H1 (cell line): ENCODE measurements around the gene PRODH. TPM values are rescaled to one million over a fixed set of nuclear protein-coding genes. Genes with fewer than 3 reads are reported as not detected.
"Not testable (repeated sequence)": the region's sequence is repeated elsewhere in the genome, so short reads cannot be mapped to it uniquely, and the experiment has no call there.

Experiments used
- CTCF ChIA-PET: fragments of 300-600 bp; sonication (Branson Sonifier 250); formaldehyde crosslinking; loops from one replicate; lab custom pipeline; 2021; ENCODE audit not compliant: partially characterized antibody; lab: Charles Lee
- POLR2A ChIA-PET: fragments of 300-600 bp; sonication (Branson Sonifier 250); formaldehyde crosslinking; loops from one replicate; lab custom pipeline; 2021; ENCODE audit warnings: inconsistent platforms; ENCODE audit not compliant: partially characterized antibody; lab: Charles Lee
- DNase-seq, 2 experiments: peaks; one replicate each; pipeline versions ENCODE4 v3.0.0 to v3.0.0-alpha.2; 2010 to 2022; ENCODE audit warnings: low spot score in 2 of 2, low read depth in 1 of 2, mixed read lengths in 1 of 2
- FAIRE-seq: peaks from 2 replicates; lab custom pipeline; 2011; peaks lifted over from hg19 to GRCh38; lab: Jason Lieb, UNC
- H2AFZ ChIP-seq: 2 replicates; pipeline ENCODE4 v1.8.1; 2012; ENCODE audit warnings: low read length, inconsistent platforms
- H2AK5ac ChIP-seq: 2 replicates; pipeline ENCODE4 v1.6.1; 2013; ENCODE audit warnings: low read depth, low read length
- H2BK120ac ChIP-seq: replicated peaks from 2 replicates; pipeline ENCODE3; 2013; ENCODE audit warnings: low read depth, low read length, inconsistent platforms
- H2BK12ac ChIP-seq: 2 replicates; pipeline ENCODE4 v1.6.1; 2013; ENCODE audit warnings: low read depth, low read length
- H2BK15ac ChIP-seq: 2 replicates; pipeline ENCODE4 v1.6.1; 2013; ENCODE audit warnings: low read length
- H2BK20ac ChIP-seq: 2 replicates; pipeline ENCODE4 v1.6.1; 2013; ENCODE audit warnings: low read length
- H2BK5ac ChIP-seq: 2 replicates; pipeline ENCODE4 v1.6.1; 2013; ENCODE audit warnings: low read depth, low read length
- H3K14ac ChIP-seq: 2 replicates; pipeline ENCODE4 v1.6.1; 2013; ENCODE audit warnings: inconsistent platforms; ENCODE audit not compliant: insufficient read length
- H3K18ac ChIP-seq: 2 replicates; pipeline ENCODE4 v1.6.1; 2013; ENCODE audit warnings: low read length; ENCODE audit errors: extremely low read depth
- H3K23ac ChIP-seq: 2 replicates; pipeline ENCODE4 v1.6.1; 2013; ENCODE audit warnings: inconsistent platforms; ENCODE audit not compliant: insufficient read length
- H3K23me2 ChIP-seq: 2 replicates; pipeline ENCODE4 v1.6.1; 2013; ENCODE audit warnings: low read depth, low read length
- H3K27ac ChIP-seq: 2 replicates; pipeline ENCODE4 v1.6.1; 2011; ENCODE audit warnings: low read depth, low read length, inconsistent platforms
- H3K27me3 ChIP-seq, 4 experiments: replicated peaks in 1 of 4; 1 replicate in 1 of 4; 2 replicates in 3 of 4; pipeline versions ENCODE4 v1.6.1 to v1.8.1; 2011 to 2013; ENCODE audit warnings: low read length in 3 of 4, mild to moderate bottlenecking in 3 of 4, inconsistent platforms in 2 of 4, mixed read lengths in 2 of 4, moderate library complexity in 1 of 4; ENCODE audit not compliant: control insufficient read depth in 3 of 4, insufficient read depth in 3 of 4; ENCODE audit errors: extremely low read depth in 1 of 4
- H3K36me3 ChIP-seq, 4 experiments: 2 replicates each; pipeline versions ENCODE4 v1.6.1 to v1.8.1; 2011 to 2013; ENCODE audit warnings: mild to moderate bottlenecking in 4 of 4, low read length in 3 of 4, moderate library complexity in 2 of 4, control low read depth in 1 of 4, inconsistent platforms in 1 of 4; ENCODE audit not compliant: insufficient read depth in 4 of 4, control insufficient read depth in 2 of 4
- H3K4ac ChIP-seq: replicated peaks from 2 replicates; pipeline ENCODE3; 2013; ENCODE audit warnings: low read length, low read depth, mixed read lengths, inconsistent platforms; ENCODE audit not compliant: insufficient read length
- H3K4me1 ChIP-seq, 4 experiments: replicated peaks in 1 of 4; 1 replicate in 1 of 4; 2 replicates in 3 of 4; pipeline versions ENCODE4 v1.6.1 to v1.8.1; 2011 to 2013; ENCODE audit warnings: low read length in 3 of 4, inconsistent platforms in 2 of 4, mixed read lengths in 1 of 4; ENCODE audit not compliant: insufficient read depth in 4 of 4, control insufficient read depth in 3 of 4
- H3K4me2 ChIP-seq, 2 experiments: 2 replicates each; pipeline versions ENCODE4 v1.6.1 to v1.8.1; 2011 to 2013; ENCODE audit warnings: low read depth in 2 of 2, low read length in 2 of 2, control low read depth in 1 of 2, inconsistent platforms in 1 of 2, mild to moderate bottlenecking in 1 of 2; ENCODE audit not compliant: insufficient read depth in 1 of 2
- H3K4me3 ChIP-seq, 4 experiments: fragments of 200-600, 300-600 bp in 1 of 4; sonication (generic), shearing (Covaris generic), sonication (Bioruptor Twin) in 1 of 4; 2 replicates each; pipeline versions ENCODE4 v1.5.1 to v1.8.1; 2011 to 2016; ENCODE audit warnings: low read length in 4 of 4, low read depth in 3 of 4, control low read depth in 2 of 4, inconsistent platforms in 2 of 4, mild to moderate bottlenecking in 2 of 4, mixed read lengths in 1 of 4, moderate library complexity in 1 of 4; ENCODE audit not compliant: insufficient read depth in 2 of 4; ENCODE audit errors: extremely low read depth in 1 of 4
- H3K56ac ChIP-seq: replicated peaks from 2 replicates; pipeline ENCODE3; 2013; ENCODE audit warnings: low read depth, mild to moderate bottlenecking, mixed read lengths, low read length, inconsistent platforms; ENCODE audit not compliant: insufficient read length
- H3K79me1 ChIP-seq: 2 replicates; pipeline ENCODE4 v1.6.1; 2013; ENCODE audit warnings: low read depth, low read length, control low read depth
- H3K79me2 ChIP-seq, 2 experiments: 2 replicates each; pipeline versions ENCODE4 v1.6.1 to v1.8.1; 2012 to 2013; ENCODE audit warnings: low read length in 2 of 2, mild to moderate bottlenecking in 2 of 2, inconsistent platforms in 1 of 2; ENCODE audit not compliant: insufficient read depth in 2 of 2, control insufficient read depth in 1 of 2
- H3K9ac ChIP-seq, 4 experiments: replicated peaks in 1 of 4; 1 replicate in 1 of 4; 2 replicates in 3 of 4; pipeline versions ENCODE4 v1.6.1 to v1.8.1; 2011 to 2013; ENCODE audit warnings: low read depth in 3 of 4, low read length in 3 of 4, control low read depth in 2 of 4, mild to moderate bottlenecking in 2 of 4, moderate library complexity in 2 of 4, inconsistent platforms in 1 of 4; ENCODE audit errors: extremely low read depth in 1 of 4
- H3K9me3 ChIP-seq, 2 experiments: 2 replicates each; pipeline versions ENCODE4 v1.6.1 to v1.8.1; 2012 to 2013; ENCODE audit warnings: mild to moderate bottlenecking in 2 of 2, moderate library complexity in 2 of 2, control low read depth in 1 of 2, inconsistent platforms in 1 of 2, low read depth in 1 of 2, low read length in 1 of 2, mixed read lengths in 1 of 2; ENCODE audit not compliant: insufficient read depth in 2 of 2
- H4K20me1 ChIP-seq, 2 experiments: replicated peaks in 1 of 2; 2 replicates each; pipeline versions ENCODE3 to v1.8.1; 2011 to 2013; ENCODE audit warnings: inconsistent platforms in 2 of 2, low read length in 2 of 2, mild to moderate bottlenecking in 1 of 2; ENCODE audit not compliant: insufficient read depth in 2 of 2, control insufficient read depth in 1 of 2
- H4K5ac ChIP-seq: 2 replicates; pipeline ENCODE4 v1.6.1; 2013; ENCODE audit warnings: low read length, low read depth, mixed read lengths, inconsistent platforms; ENCODE audit not compliant: insufficient read length
- H4K8ac ChIP-seq: 2 replicates; pipeline ENCODE4 v1.8.0; 2013; ENCODE audit warnings: mild to moderate bottlenecking, moderate library complexity, low read length, inconsistent platforms; ENCODE audit not compliant: insufficient read depth; ENCODE audit errors: extremely low read depth
- H4K91ac ChIP-seq: replicated peaks from 2 replicates; pipeline ENCODE3; 2013; ENCODE audit warnings: low read length, mixed read lengths, inconsistent platforms; ENCODE audit not compliant: insufficient read length
- WGBS, 2 experiments: shearing (Covaris generic) in 1 of 2; methylation state at CpG; one replicate each; pipeline versions ENCODE4 v1.1.6 to v1.1.7; 2013 to 2015; ENCODE audit warnings: low lambda C conversion rate in 2 of 2, mixed read lengths in 2 of 2, inconsistent platforms in 1 of 2, low coverage in 1 of 2, missing lambda C conversion rate in 1 of 2; ENCODE audit not compliant: insufficient replicate concordance in 2 of 2, insufficient coverage in 1 of 2, insufficient read length in 1 of 2; ENCODE audit errors: extremely low coverage in 1 of 2, missing lambda C conversion rate in 1 of 2; 5-methylcytosine and 5-hydroxymethylcytosine counted together
- polyA plus RNA-seq, 7 experiments: library from polyadenylated mRNA; depleted of rRNA in 3 of 7; stranded (reverse) in 5 of 7; unstranded in 2 of 7; fragments of >200 nt in 5 of 7; fragments of 200-250 nt in 2 of 7; gene quantifications; 1 replicate in 5 of 7; 2 replicates in 1 of 7; 4 replicates in 1 of 7; pipeline versions ENCODE4 v1.2.1 to v1.2.3, GENCODE V29; 2011 to 2013; ENCODE audit warnings: missing spikeins in 2 of 7, mixed read lengths in 2 of 7
- total RNA-seq: library from RNA; stranded (reverse); fragmentation: NEBNext Ultra II Directional; extraction: Animal tissue kit (Norgen Biotek cat#: 25700); gene quantifications from 2 replicates; pipeline ENCODE4 v1.2.1, GENCODE V29; 2021

Gene PRODH
- total and polyA plus RNA-seq, 2 of the 8 experiments (the other 6 are each of a cell fraction or from before 2014, with no cell fraction given): 27.6 to 45.6 TPM

DNA sequence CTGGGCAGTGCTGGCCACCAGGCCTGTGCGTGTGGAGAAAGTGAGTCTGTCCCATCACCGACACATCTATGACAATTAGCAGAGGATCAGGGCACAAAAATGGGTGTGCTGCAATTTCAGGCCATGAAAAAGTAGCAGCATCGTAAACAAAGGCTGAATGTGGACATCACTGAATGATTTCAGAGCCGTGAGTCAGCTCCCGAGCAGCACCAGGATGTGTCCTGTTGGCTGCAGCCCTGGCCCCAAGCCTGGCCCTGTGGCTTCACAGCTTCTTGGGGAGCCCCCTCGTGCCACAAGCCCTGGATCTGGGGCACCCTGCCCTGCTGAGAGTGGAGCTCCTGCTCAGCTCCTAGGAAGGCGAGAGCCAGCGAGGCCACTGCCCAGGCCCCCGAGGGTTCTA lies 20.5 kb downstream of the PRODH start:
- CTCF ChIA-PET: interaction anchor here (1.3 kb wide), 1 partner anchor 9 kb away, joined by 4 read pairs; the partner anchor contains the start of gene DGCR6
- H3K23me2 ChIP-seq, H2BK12ac ChIP-seq, H3K27ac ChIP-seq, H3K4ac ChIP-seq, H2BK120ac ChIP-seq, H3K18ac ChIP-seq, H4K8ac ChIP-seq, H3K4me2 ChIP-seq, H3K79me1 ChIP-seq, H4K91ac ChIP-seq, FAIRE-seq, H3K27me3 ChIP-seq, H3K4me3 ChIP-seq, H3K56ac ChIP-seq, H2BK5ac ChIP-seq, H4K20me1 ChIP-seq, H2BK20ac ChIP-seq, H3K14ac ChIP-seq, H3K9me3 ChIP-seq, DNase-seq, H3K36me3 ChIP-seq, H2BK15ac ChIP-seq, H4K5ac ChIP-seq, H3K9ac ChIP-seq, H3K79me2 ChIP-seq, H3K4me1 ChIP-seq, H2AK5ac ChIP-seq, H2AFZ ChIP-seq, H3K23ac ChIP-seq: not testable (repeated sequence)
- no CpG with 5 or more reads among the region's 9 CpGs for WGBS, 2 experiments
- POLR2A ChIA-PET: interaction anchor here (2.1 kb wide), 1 partner anchor 8 kb away, joined by 10 read pairs; no protein-coding TSS in a partner anchor

DNA sequence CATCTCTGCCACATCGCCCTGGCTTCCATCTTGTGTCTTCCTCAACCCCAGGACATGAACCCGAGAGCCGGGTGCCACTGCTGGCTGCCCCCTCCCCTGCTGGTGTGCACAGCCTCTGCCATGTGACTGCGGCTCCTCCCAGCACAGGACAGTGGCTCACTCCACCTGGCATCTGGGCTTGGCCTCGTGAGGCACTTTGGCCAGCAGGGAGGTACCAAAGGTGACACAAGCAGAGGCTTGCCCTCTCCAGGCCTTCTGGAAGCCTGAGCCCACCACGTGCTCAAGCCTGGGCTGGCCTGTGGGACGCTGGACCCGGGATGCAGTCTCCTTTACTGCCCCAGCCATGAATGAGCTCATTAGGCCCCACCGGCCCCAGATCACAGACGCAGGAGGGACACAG lies 21.5 kb downstream of the PRODH start:
- H2AK5ac ChIP-seq, H3K23ac ChIP-seq, H2BK5ac ChIP-seq, H2BK120ac ChIP-seq, H2BK20ac ChIP-seq, H3K4ac ChIP-seq, DNase-seq, H3K9ac ChIP-seq, H3K27ac ChIP-seq, H3K79me2 ChIP-seq, H3K79me1 ChIP-seq, H3K14ac ChIP-seq, H4K8ac ChIP-seq, FAIRE-seq, H3K56ac ChIP-seq, H2BK15ac ChIP-seq, H4K20me1 ChIP-seq, H4K91ac ChIP-seq, H3K4me1 ChIP-seq, H4K5ac ChIP-seq, H3K18ac ChIP-seq, H2BK12ac ChIP-seq, H2AFZ ChIP-seq, H3K23me2 ChIP-seq, H3K27me3 ChIP-seq, H3K4me3 ChIP-seq, H3K36me3 ChIP-seq, H3K4me2 ChIP-seq, H3K9me3 ChIP-seq: not testable (repeated sequence)
- ChIA-PET POLR2A (interaction anchor here (1.5 to 2.1 kb wide), 3 partner anchors 9 to 22 kb away, joined by 3 to 10 read pairs (median 8); no protein-coding TSS in a partner anchor), CTCF (interaction anchor here (1.3 to 2.2 kb wide), 4 partner anchors 8 to 16 kb away, joined by 4 to 11 read pairs (median 4); partner anchors contain the start of gene DGCR6)
- WGBS, 2 experiments: no CpG with 5 or more reads among the region's 10 CpGs
